NT2/D1 (cell line): ENCODE results near the gene GCGR.

Experiments
- SUZ12 ChIP-seq: IDR thresholded peaks from 2 replicates; pipeline ENCODE4 v1.6.1; 2011; ENCODE audit not compliant: insufficient read length, insufficient read depth; ENCODE audit errors: extremely low read depth
- YY1 ChIP-seq: IDR thresholded peaks from 2 replicates; pipeline ENCODE4 v1.6.1; 2011; ENCODE audit not compliant: insufficient read length, insufficient read depth
- ZNF274 ChIP-seq: IDR thresholded peaks from 2 replicates; pipeline ENCODE4 v1.6.1; 2011; ENCODE audit warnings: mild to moderate bottlenecking, low read depth, low read length

- TF ChIP-seq ZNF274 = no peak
- TF ChIP-seq YY1 = no peak
- no peak for TF ChIP-seq SUZ12
Measured at GRCh38 chr17:81834831-81835267, 30.9 kb downstream of the GCGR start, which contains the start of gene PPP1R27.
